ENCODE measurements around the gene CFDP1.

CFDP1 gene

GRCh38 chr16:75402159-75402820, 31.0 kb downstream of the CFDP1 start:
- no peak for DNase-seq

GRCh38 chr16:75401691-75402090, 31.6 kb downstream of the CFDP1 start:
- no peak for DNase-seq

- no peak for DNase-seq
Measured at GRCh38 chr16:75398333-75398732, 35.0 kb downstream of the CFDP1 start.

DNA sequence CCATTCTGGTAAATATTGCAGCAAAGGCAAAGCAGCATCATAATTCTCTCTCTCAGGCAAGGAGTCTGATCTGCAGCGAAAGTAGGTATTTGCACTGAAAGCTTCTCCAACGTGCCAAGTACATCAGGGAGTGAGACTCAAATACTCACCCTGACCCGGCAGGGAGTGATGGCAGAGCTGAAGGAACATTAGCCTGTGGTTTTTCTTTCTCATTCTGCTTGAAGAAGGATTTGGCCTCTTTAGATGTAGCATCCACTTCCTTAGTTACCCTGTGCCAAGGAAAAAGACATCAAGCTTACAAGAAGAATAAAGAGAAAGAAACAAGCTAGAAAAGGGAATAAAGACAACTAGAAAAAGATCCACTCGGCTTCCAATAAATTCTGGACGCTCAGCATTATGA, 38.4 kb downstream of the CFDP1 start:
- DNase-seq, result no peak

DNA sequence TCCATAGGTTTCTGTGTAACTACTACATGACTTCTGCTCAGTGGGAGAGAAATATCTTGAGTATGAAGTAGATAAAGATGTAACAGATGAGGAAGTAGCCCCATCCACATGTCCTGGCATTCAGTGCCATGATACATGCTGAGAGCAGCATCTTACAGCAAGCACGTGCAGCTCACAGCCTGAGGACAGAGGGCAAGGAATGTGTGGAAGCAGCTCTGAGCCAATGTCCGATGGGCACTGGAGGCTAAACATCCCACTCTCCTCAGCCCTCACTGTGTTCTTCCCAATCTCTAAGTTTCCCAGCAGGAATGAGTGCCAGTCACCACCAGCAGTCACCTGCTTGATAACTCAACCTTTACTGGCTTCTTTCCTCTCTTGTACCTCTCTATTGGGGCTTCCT, 40.4 kb downstream of the CFDP1 start:
- no peak for DNase-seq

DNA sequence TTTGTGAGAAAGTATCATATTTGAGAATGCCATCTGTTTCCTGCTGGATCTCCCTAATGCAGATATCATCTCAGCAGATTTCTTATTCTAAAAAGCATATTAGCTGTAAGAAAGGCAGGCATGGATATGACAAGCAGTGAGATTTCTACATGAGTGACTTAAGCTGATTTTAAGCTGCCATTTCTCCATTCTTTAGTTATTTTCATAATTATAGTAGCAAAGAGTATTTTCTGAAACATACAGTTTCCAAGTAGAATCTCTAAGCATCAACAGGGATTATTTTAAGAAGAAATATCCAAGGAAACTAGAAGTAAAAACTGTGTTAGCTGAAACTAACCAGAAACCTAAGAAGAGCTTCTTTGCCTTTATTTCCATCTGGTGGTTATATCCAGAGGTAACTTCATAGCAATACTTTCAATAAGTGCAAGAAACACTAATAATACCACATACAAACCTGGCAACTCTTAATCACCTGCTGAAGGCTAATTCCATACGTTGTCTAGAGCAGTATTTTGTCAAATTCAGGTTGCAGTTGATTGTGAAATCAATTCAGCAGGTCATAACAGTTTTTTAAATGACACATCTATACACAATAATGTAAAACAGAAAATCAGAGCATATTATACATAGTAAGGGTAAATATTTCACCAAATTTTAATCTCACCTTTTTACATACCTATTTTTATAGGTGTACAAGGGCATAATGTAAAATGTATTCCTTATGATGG, 42.2 kb downstream of the CFDP1 start:
- no peak for DNase-seq

DNA sequence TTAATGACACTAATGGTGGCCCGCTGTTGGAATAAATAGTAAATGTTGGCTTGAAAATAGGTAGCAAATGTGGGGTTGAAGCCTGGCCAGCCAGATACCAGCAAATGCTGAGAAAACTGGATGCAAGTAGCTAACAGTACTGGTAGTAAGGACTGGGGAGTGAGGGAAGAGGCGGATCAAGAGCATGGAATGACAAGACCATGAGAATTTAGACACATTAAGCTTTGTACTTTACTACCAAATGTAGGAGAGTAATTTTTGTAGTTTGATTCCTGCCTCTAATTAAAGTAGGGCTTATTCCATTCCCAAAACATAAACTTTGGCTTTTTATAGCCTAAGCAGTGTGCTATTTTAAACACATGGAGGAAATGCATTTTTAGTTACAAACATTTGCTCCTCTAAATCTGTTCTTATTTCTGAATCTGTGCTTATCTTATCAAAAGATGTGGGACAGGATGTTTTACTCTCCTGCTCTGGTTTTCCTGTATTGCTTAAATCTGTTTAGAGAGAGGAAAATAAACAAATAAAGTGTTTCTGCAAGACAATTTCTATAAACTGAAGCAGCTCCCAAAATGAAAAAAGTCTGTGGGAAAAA, 44.1 kb downstream of the CFDP1 start:
- no peak for DNase-seq

DNA sequence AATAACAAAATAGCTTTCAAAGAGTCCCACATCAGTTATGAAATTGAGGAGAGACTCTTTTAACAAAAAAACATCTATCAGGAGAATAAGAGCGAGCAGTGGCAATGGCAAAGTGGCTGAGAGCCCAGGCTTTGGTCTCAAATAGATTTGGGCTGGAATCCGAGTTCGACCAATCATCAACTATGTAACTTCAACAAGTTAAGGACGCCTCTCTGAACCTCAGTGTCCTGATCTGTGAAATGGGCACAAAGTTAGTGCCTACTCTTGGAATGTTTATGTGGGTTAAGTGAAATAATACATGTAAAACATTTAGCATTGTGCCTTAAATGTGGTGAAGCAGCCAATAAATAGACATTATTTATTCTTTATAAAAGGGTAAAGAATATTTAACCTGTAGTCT, 45.4 kb downstream of the CFDP1 start:
- DNase-seq, result no peak

DNA sequence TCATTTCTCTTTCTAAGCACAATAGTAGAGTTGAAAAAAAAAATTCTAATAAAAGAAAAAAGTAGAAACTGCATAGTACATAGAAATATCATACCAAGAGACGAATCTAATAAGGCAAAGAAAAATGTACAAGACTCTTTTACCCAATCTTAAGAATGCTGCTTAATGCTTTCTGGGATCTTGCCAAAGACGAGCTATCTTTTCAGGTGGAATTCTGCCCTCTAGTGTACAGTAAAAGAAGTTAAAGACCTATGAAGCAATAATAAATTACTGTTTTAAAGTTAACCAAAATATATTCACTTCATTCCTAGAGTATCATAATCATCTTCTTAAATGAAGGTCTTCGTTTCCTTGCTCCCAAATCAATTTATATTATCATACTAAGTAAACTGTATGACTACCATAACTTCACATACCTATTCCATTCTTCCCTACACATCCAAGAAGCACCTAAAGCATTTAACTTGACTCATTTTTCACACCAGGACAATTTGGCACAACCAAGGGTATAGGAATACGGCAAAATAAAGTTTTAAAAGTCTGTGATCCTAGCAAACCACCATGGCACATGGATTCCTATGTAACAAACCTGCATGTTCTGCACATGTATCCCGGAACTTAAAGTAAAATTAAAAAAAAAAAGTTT, 47.7 kb downstream of the CFDP1 start:
- DNase-seq, result peak; percentile 14

- DNase-seq, result no peak
Measured at GRCh38 chr16:75383141-75383540, 50.2 kb downstream of the CFDP1 start.

GRCh38 chr16:75382611-75383010, 50.7 kb downstream of the CFDP1 start:
- DNase-seq, result no peak

- no peak for DNase-seq
Measured at GRCh38 chr16:75380870-75381269, 52.4 kb downstream of the CFDP1 start.

GRCh38 chr16:75379911-75380847, 53.1 kb downstream of the CFDP1 start:
- DNase-seq, result no peak

- DNase-seq, result no peak
Measured at GRCh38 chr16:75379339-75379738, 54.0 kb downstream of the CFDP1 start.

GRCh38 chr16:75378616-75379015, 54.7 kb downstream of the CFDP1 start:
- DNase-seq, result no peak

DNA sequence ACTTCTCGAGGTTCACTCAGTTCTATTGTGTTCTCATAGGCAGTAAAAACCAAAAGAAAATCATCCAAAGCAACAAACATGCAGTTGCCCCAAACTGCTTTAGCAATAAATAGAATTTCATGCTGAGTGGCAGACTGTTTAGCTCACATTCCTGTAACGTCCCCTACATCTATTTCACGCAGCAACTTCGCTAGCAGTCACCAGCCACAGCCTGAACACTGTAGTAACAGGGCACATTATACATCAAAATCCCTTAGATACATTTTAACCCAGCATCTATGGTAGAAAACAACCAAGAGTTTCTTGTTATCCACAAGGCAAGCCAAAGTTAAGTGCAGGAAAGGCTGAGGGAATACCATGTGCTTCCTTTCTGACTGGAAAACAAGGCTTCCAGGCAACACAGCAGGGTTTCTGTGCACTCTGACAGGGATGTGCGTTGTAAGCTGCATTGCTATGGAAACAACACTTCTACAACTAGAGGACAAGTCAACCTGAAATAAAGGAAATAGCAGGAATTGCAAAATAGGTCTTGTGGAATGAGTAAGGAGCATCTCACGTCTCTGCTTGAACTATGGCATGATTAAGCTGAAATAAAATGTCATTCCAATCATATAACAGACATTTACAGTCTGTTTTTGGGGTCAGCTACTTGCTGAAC, 55.4 kb downstream of the CFDP1 start:
- no peak for DNase-seq

- DNase-seq, result no peak
Measured at GRCh38 chr16:75376475-75377161, 56.7 kb downstream of the CFDP1 start.

DNA sequence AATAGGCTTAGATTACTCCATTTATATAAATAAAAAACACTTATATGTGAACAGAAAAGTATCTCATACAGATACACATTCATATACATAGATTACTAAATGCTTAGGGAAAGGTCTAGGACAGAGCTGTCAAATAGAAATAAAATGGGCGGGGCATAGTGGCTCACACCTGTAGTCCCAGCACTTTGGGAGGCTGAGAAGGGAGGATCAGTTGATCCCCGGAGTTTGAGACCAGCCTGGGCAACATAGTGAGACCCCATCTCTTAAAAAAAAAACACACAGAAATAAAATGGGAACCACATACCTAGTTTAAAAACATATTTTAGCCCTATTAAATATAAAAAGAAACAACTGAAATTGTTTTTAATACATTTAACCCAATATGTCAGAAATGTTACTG, 58.9 kb downstream of the CFDP1 start:
- no peak for DNase-seq

DNA sequence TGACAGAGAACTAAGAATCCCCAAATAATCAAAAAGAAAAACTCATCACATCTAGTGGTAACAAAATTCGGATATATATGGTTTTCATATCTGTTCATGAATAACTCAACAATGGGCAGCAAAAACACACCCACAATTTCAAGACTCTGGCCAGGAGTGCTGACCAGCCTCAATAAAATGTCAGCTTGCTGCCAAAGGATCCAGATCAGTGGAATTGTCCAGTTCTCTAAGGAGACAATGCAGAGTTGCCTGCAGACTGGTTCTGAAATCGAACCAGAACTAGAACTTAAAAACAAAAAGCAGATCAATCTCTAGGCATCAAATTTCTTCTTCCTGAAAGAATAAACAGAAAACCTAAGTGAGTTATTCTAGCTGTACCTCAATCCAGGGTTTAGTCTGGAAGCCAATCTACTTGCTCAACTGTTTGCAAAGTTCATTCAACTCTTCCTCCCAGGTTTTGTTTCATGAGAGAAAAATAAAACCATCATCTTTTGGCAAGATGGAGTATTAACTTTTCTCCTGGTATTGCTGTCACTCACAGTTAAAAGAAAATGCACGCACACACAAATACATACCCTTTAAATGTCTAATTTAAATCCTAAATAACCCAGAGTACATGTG, 61.0 kb downstream of the CFDP1 start:
- DNase-seq, result no peak

DNA sequence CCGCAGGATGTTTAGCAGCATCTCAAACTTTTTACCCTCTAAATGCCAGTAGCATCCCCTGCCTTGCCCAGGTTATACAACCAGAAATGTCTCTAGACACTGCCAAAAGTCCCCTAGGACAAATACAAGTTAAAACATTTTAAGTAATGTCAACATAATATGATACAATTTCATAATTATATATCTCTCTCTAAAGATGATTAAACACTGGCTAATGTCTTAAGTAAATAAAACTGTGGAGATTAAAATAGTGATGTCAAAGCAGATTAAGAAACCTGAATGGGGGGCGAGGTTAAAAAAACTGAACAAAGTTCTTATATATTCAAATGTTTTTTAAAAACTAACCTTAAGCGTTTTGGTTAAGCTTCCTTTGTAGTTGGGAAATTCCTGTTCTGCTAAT, 62.1 kb downstream of the CFDP1 start:
- no peak for DNase-seq

GRCh38 chr16:75364286-75364791, 69.0 kb downstream of the CFDP1 start:
- no peak for DNase-seq

All from NCI-H1417 treated with DMSO at 0.1 percent for 48 hours (cell line).